D721Med (cell line): ENCODE measurements around the gene OR5M8.

Experiments
- DNase-seq: peaks from one replicate; pipeline ENCODE4 v3.0.0; 2011; ENCODE audit warnings: low spot score; ENCODE audit not compliant: insufficient read length
- FAIRE-seq: peaks from 2 replicates; lab custom pipeline; 2011; peaks lifted over from hg19 to GRCh38; lab: Jason Lieb, UNC
- CTCF ChIP-seq: IDR thresholded peaks from 2 replicates; pipeline ENCODE4 v1.5.1; 2012; ENCODE audit warnings: mild to moderate bottlenecking, control low read depth; ENCODE audit not compliant: insufficient read depth; ENCODE audit errors: missing control alignments

Gene OR5M8

GRCh38 chr11:56495117-56495516, 3.9 kb upstream of the OR5M8 start:
- FAIRE-seq (no peak), DNase-seq (no peak)
- TF ChIP-seq CTCF, result no peak

- TF ChIP-seq CTCF, result no peak
- DNase-seq, result no peak
- FAIRE-seq, result no peak
Observed at GRCh38 chr11:56486801-56487200, 4.4 kb downstream of the OR5M8 start.

GRCh38 chr11:56474729-56475235, 16.4 kb downstream of the OR5M8 start:
- FAIRE-seq (no peak), DNase-seq (no peak)
- TF ChIP-seq CTCF, result no peak

- DNase-seq (no peak), FAIRE-seq (no peak)
- TF ChIP-seq CTCF, result no peak
Observed at GRCh38 chr11:56473252-56473651, 17.9 kb downstream of the OR5M8 start, which contains the start of gene OR5M3. Gene OR5M3, minus strand, starts transcription at chr11:56473352. Its CDS starts 2,855 bp downstream, at chr11:56470497.

GRCh38 chr11:56457076-56457475, 34.1 kb downstream of the OR5M8 start:
- no peak for TF ChIP-seq CTCF
- FAIRE-seq (no peak), DNase-seq (no peak)

GRCh38 chr11:56453521-56453920, 37.6 kb downstream of the OR5M8 start:
- no peak for TF ChIP-seq CTCF
- FAIRE-seq (no peak), DNase-seq (no peak)
